Endodermal cell (in vitro differentiated cells): ENCODE measurements around the gene TMEM43. TPM values are rescaled to one million over a fixed set of nuclear protein-coding genes. Genes with fewer than 3 reads are reported as not detected.

ENCODE experiments used
- DNase-seq: peaks from one replicate; pipeline ENCODE4 v3.0.0-alpha.2; 2017
- H3K27ac ChIP-seq: 2 replicates; pipeline ENCODE4 v1.5.1; 2013; ENCODE audit warnings: mild to moderate bottlenecking, low read depth, low read length, moderate library complexity
- H3K27me3 ChIP-seq: 2 replicates; pipeline ENCODE4 v1.6.1; 2013; ENCODE audit warnings: mild to moderate bottlenecking, low read length, moderate library complexity; ENCODE audit not compliant: insufficient read depth, control insufficient read depth, poor library complexity, severe bottlenecking
- H3K36me3 ChIP-seq: 2 replicates; pipeline ENCODE4 v1.7.0; 2013; ENCODE audit warnings: mild to moderate bottlenecking, low read length, moderate library complexity; ENCODE audit not compliant: control insufficient read depth, insufficient read depth
- H3K4me1 ChIP-seq: one replicate; pipeline ENCODE4 v1.7.0; 2013; ENCODE audit warnings: low read length; ENCODE audit not compliant: control insufficient read depth, insufficient read depth
- H3K4me3 ChIP-seq: 2 replicates; pipeline ENCODE4 v1.5.1; 2013; ENCODE audit warnings: mild to moderate bottlenecking, low read length, moderate library complexity
- H3K9ac ChIP-seq: 2 replicates; pipeline ENCODE4 v1.6.1; 2013; ENCODE audit warnings: mild to moderate bottlenecking, low read length, moderate library complexity; ENCODE audit not compliant: poor library complexity, severe bottlenecking; ENCODE audit errors: extremely low read depth
- H3K9me3 ChIP-seq: 2 replicates; pipeline ENCODE4 v1.6.1; 2013; ENCODE audit warnings: mild to moderate bottlenecking, low read length, moderate library complexity; ENCODE audit not compliant: control insufficient read depth
- H3K27ac Mint-ChIP-seq: 2 replicates; pipeline ENCODE4 v1.8.0; 2020; ENCODE audit warnings: mixed read lengths
- H3K27me3 Mint-ChIP-seq: 2 replicates; pipeline ENCODE4 v1.8.0; 2021; ENCODE audit warnings: mild to moderate bottlenecking, mixed read lengths; ENCODE audit not compliant: insufficient read depth
- H3K36me3 Mint-ChIP-seq: 2 replicates; pipeline ENCODE4 v1.8.0; 2020; ENCODE audit warnings: low read depth, mixed read lengths
- H3K4me1 Mint-ChIP-seq: 2 replicates; pipeline ENCODE4 v1.8.0; 2020; ENCODE audit warnings: mixed read lengths
- H3K4me3 Mint-ChIP-seq: 2 replicates; pipeline ENCODE4 v1.8.0; 2020; ENCODE audit warnings: mild to moderate bottlenecking, moderate library complexity, mixed read lengths
- H3K9me3 Mint-ChIP-seq: 2 replicates; pipeline ENCODE4 v1.8.0; 2020; ENCODE audit warnings: mild to moderate bottlenecking, mixed read lengths
- CTCF ChIP-seq: fragments of 200-600 bp; sonication (generic); conservative IDR thresholded peaks from 2 replicates; pipeline ENCODE4 v1.5.0; 2021; ENCODE audit warnings: antibody characterized with exemption, mild to moderate bottlenecking
- WGBS, 2 experiments: methylation state at CpG; one replicate each; pipeline versions ENCODE4 v1.1.5 to v1.1.7; 2013; ENCODE audit warnings: missing lambda C conversion rate in 2 of 2, mixed read lengths in 1 of 2; ENCODE audit not compliant: insufficient coverage in 1 of 2, insufficient read length in 1 of 2; 5-methylcytosine and 5-hydroxymethylcytosine counted together
- total RNA-seq, 2 donors: library from RNA; stranded (reverse); fragmentation: NEBNext Ultra II Directional in 1 of 2; extraction: Animal tissue kit (Norgen Biotek cat#: 25700) in 1 of 2; gene quantifications; 2 replicates in 1 of 2; 3 replicates in 1 of 2; pipeline ENCODE4 v1.2.1, GENCODE V29; 2021

Gene TMEM43
- total RNA-seq, 2 donors from 2014 or later = 28.9 to 39.3 TPM

GRCh38 chr3:14138109-14138877 is 13.4 kb downstream of the TMEM43 start:
- 96 to 97% methylated on average over 11 to 16 of the region's 16 CpGs for WGBS, 2 experiments

GRCh38 chr3:14138878-14139655 is 14.2 kb downstream of the TMEM43 start:
- no peak for DNase-seq
- H3K9me3 Mint-ChIP-seq = no peaks in the 10 kb centered on the region
- Histone ChIP-seq H3K4me3 (no peak overlapping the region), H3K27ac (no peak overlapping the region), H3K9ac (no peak overlapping the region), H3K27me3 (no peaks in the 10 kb centered on the region), H3K9me3 (no peaks in the 10 kb centered on the region), H3K36me3 (peaks cover 87% of the 10 kb centered on the region), H3K4me1 (peaks cover 5% of the 10 kb centered on the region)
- WGBS, 2 experiments = 93 to 97% methylated on average over 9 to 14 of the region's 14 CpGs
- peaks cover 5% of the 10 kb centered on the region for H3K4me1 Mint-ChIP-seq
- no peak overlapping the region for H3K27ac Mint-ChIP-seq
- no peak for TF ChIP-seq CTCF
- H3K4me3 Mint-ChIP-seq = no peak overlapping the region
- no peaks in the 10 kb centered on the region for H3K27me3 Mint-ChIP-seq
- H3K36me3 Mint-ChIP-seq = peaks cover 59% of the 10 kb centered on the region

More at GRCh38 chr3:14138109-14138877, 13.4 kb downstream of the TMEM43 start:
- no peak overlapping the region for H3K27ac Mint-ChIP-seq
- peaks cover 65% of the 10 kb centered on the region for H3K36me3 Mint-ChIP-seq
- no peaks in the 10 kb centered on the region for H3K4me1 ChIP-seq
- H3K4me1 Mint-ChIP-seq = peaks cover 4% of the 10 kb centered on the region
- H3K36me3 ChIP-seq = peaks cover 95% of the 10 kb centered on the region
- H3K4me3 Mint-ChIP-seq = no peak overlapping the region
- no peak for DNase-seq
- no peaks in the 10 kb centered on the region for H3K9me3 Mint-ChIP-seq
- no peaks in the 10 kb centered on the region for H3K9me3 ChIP-seq
- no peaks in the 10 kb centered on the region for H3K27me3 Mint-ChIP-seq
- no peak overlapping the region for H3K4me3 ChIP-seq
- H3K27me3 ChIP-seq = no peaks in the 10 kb centered on the region
- no peak for TF ChIP-seq CTCF
- H3K9ac ChIP-seq = no peak overlapping the region
- no peak overlapping the region for H3K27ac ChIP-seq

GRCh38 chr3:14139771-14140170 is 14.9 kb downstream of the TMEM43 start:
- DNase-seq = no peak
- peaks cover 10% of the 10 kb centered on the region for H3K4me1 Mint-ChIP-seq
- H3K4me1 ChIP-seq = peaks cover 10% of the 10 kb centered on the region
- H3K27ac Mint-ChIP-seq = no peak overlapping the region
- TF ChIP-seq CTCF = no peak
- no peak overlapping the region for H3K9ac ChIP-seq
- H3K4me3 ChIP-seq = no peak overlapping the region
- no peak overlapping the region for H3K4me3 Mint-ChIP-seq
- WGBS, 2 experiments = 92 to 100% methylated on average over 5 of the region's 5 CpGs
- no peaks in the 10 kb centered on the region for H3K9me3 ChIP-seq
- H3K27ac ChIP-seq = no peak overlapping the region
- H3K27me3 Mint-ChIP-seq = no peaks in the 10 kb centered on the region
- H3K9me3 Mint-ChIP-seq = no peaks in the 10 kb centered on the region
- peaks cover 80% of the 10 kb centered on the region for H3K36me3 ChIP-seq
- H3K27me3 ChIP-seq = no peaks in the 10 kb centered on the region
- H3K36me3 Mint-ChIP-seq = peaks cover 56% of the 10 kb centered on the region
